A172 (cell line): Measurements from ENCODE around the gene CD209. TPM values are rescaled to one million over a fixed set of nuclear protein-coding genes. Genes with fewer than 3 reads are reported as not detected.

Experiments used
- DNase-seq: peaks from one replicate; pipeline ENCODE4 v3.0.0-alpha.2; 2015; ENCODE audit warnings: low spot score
- total RNA-seq: library from RNA; depleted of rRNA; stranded (reverse); fragments of >200 nt; shearing (Covaris generic); gene quantifications from 2 replicates; pipeline ENCODE4 v1.2.3, GENCODE V29; 2014

CD209 gene
- total RNA-seq, 1 experiment from 2014 or later, result not detected

DNA sequence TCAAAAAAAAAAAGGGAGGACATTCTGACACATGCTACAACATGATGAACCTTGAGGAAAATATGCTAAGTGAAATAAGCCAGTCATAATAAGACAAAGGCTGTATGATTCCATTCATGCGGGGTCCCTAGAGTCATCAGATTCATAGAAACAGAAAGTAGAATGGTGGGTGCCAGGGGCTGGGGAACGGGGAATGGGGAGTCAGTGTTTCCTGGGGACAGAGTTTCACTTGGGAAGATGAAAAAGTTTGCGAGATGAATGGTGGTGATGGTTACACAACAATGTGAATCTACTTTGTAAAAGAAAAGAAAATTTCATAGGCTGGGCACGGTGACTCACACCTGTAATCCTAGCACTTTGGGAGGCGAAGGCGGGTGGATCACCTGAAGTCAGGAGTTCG lies 9.3 kb downstream of the CD209 start:
- no peak for DNase-seq

DNA sequence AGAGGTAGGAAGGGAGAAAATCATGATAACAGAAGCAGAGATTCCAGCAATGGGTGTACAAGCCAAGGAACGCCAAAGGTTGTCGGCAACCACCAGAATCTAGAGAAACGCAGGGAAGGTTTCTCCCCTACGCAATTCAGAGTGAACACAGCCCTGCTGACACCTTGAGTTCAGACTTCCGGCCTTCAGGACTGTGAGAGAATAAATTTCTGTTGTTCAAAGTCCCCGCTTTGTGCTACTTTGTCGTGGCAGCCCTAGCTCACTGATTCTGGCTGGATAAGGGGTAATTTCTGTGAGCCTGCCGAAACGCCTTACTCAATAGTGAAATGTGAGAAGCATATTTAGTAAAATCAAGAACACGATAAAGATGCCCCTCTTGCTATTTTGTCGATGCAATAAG lies 10.1 kb downstream of the CD209 start:
- DNase-seq, result no peak

DNA sequence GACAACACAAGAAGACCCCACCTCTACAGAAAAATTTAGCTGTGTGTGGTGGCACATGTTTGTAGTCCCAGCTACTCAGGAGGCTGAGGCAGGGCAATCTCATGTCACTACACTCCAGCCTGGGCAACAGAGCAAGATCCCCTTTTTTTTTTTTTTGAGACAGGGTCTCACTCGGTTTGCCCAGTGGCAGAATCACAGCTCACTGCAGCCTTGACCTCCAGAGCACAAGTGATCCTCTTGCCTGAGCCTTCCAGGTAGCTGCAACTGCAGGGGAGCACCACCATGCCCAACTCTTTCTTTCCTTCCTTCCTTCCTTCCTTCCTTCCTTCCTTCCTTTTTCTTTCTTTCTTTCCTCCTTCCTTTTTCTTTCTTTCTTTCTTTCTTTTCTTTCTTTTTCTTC lies 11.2 kb downstream of the CD209 start:
- no peak for DNase-seq

DNA sequence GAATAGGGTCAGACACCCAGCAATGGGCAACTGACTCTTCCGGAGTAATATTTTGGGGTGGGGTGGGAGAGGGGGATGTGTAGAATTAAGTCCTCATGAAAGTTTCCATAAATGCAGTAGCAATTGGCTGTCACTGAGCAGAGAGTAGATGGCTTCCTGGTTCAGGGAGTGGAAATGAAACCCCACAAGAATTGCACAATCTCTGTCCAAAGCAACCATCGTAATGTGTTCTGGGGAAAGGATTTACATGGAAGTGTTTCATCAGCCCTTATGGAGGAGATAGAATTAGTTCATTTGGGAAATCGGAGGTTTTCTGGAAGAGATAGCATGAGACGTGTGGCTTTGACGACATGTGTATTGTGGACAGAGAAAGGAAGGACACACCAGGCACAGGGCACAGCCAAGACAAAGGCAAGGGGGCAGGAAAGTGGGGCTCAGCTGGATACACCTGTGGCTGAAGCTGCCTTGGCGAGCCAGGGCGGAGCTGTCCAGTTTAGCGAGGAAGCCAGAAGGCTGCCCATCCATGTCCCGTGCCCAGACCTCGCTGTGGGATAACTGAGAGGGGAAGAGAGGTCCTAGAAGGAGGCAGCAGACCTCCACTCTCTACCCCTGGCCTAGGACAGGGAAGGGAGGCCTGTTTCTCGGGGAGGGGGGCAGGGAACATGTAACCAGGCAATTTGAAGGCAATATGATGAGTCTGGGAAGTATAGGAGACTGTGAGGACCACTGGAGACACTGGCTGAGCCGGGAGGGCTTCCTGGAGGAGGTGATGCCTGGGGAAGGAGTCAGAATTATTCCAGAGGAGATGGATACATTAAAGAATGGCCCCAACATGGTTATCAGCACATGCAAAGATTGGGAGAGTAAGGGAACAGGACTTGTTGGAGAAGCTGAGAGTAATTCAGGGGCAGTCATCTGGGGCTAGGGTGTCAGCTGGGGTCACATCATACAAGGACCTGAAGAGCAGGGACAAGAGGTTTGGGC lies 12.8 kb downstream of the CD209 start:
- DNase-seq, result no peak

DNA sequence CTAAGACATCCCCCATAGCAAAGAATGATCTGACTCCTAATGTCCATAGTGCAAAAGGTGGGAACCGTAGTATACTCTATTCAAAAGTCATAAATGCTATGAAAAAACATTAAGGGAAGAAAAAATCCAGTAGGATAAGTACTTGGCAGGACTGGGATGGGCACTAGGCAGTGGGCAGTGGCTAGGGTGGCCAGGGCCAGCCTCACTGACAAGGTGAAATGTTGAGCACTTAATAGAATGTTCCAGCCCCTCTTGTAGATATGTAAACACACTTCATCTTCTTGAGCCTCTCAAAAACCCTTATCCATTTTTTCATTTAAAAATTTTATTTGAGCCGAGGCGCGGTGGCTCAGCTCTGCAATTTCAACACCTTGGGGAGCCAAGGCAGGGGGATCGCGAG lies 14.0 kb downstream of the CD209 start:
- DNase-seq, result no peak

DNA sequence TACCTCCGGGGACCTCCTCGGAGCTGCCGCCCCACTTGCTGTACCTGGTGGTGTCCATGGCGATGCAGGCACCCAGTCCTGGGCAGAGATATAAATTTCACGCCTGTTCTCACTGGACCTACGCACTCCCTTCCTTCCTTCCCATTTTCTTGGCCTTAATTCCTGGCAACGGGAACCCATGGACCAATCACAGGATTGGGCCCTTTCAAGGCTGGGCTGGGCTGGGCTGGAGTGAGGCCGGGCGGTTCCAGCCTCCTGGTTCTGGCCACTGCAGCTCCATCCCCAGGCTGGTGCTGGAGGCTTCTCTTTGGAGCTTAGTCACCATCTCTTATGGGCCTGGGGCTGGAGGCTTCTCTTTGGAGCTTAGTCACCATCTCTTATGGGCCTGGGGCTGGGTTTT lies 15.3 kb downstream of the CD209 start, which contains the start of gene CLEC4G:
Gene CLEC4G (minus strand): TSS at position 66 of the 400 bp plus-strand sequence. CDS start 8 bp downstream, at position 58.
- DNase-seq, result no peak

DNA sequence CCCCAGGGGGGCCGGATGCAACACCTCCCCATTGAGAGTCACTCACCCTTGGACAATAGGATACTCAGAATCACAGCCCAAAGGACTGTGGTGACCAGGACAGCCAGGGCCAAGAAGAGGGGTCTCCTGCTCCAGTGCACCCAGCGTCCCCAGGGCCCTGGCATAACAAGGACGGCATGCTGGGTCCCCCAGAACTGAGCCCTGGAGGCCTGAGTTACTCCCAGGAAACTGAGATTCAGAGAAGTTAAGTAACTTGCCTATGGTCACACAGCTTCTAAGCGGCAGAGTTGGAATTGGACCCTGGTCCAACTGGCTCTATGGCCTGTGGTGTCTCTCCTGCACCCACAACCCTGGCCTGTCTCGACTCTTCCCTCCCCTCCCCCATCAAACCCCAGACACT lies 15.7 kb downstream of the CD209 start:
- DNase-seq, result no peak

DNA sequence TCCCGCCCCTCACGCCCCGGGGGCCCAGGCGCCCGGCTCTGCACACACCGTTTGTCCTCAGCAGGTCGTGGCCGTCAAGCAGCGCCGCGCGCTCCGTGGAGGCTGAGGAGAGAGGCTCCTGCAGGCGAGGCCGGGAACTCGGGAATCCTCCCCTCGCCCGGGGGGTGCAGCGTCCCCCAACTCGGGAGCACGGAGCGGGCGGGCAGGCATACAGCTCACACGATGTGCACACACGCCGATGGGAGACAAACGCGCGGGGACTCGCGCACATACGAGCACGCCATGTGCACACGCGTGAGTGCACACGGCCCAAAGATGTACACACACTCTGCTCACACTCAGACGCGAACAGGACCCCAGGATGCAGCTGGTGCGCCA lies 16.1 kb downstream of the CD209 start:
- DNase-seq, result no peak

DNA sequence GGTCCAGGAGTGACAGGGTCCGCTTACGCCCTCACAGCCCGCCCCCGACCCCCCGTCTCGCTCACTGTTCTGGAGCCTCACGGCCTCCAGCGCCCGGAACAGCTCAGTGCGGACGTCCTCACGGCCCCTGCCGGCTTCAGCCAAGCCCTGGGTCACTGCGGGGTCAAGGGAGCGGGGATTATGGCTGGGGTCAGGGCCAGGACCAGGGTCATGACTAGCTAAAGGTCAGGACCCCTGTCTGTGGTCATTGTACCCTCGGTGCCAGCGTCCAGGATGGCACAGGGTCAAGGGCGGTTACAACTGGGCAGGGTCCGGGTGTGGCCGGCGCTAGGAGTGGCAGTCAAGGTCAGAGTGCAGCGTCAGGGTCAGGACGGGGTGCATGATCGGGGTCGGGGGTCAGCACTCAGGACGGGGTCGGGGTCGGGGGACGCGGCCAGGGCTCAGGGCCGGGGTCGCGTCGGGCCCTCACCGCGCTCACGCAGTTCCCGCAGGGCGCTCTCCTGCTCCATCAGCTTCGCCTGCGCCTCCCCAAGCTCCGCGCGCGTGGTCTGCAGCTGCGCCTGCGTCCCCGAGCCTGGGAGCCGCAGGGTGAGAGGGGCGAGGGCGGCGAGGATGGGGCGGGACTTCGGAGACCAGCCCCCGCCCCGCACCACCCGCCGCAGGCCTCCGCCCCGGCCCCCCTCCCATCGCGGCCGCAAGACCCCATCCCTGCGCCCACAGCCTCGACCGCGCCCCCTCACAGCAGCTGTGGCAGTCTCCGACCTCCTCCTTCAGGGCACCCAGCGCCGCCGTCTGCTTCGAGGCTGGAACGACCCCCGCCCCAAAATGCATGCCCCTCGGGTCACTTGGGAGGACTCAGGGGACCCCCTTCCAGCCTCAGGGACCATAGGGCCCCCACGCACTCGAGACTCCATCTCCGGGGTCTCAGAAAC lies 16.8 kb downstream of the CD209 start:
- no peak for DNase-seq

DNA sequence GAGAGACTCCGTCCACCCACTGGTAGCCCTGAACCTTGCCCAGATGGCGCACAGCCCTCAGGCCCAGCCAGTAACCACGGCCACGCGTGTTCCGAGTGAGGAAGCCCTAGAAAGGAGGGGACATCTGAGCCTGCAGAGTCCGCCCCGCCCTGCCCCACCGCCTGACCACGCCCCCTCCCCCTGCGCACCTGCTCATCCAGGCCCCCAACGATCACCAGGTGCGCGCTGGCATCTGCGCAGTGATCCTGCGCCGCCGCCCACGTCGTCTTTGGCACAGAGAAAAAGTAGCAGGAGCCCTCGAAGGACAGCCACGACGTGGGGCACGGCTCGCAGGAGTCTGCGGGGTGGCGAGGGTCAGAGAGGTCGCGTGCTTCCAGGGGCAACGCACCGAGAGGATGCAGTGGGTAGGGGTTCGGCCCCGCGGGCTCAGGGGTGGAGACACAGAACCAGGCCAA lies 17.5 kb downstream of the CD209 start:
- DNase-seq, result no peak

DNA sequence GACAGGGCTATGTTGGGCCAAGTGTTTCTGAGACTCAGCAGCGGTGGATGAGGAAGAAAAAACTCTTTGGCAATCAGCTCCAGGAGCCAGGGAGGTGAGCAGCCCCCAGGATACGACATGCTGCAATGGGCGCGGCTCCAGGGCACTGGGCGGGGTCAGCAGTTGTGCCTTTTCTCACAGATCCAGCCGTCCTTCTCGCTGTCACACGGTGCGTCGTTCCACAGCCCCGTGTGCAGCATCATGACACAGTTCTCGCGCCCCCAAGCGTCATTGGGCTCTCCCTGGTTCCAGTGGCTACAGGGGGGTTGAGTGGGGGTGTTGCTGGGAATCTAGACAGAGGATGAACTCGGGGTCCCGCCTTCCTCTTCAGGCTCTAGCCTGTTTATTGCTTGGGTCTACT lies 18.1 kb downstream of the CD209 start:
- DNase-seq, result no peak

DNA sequence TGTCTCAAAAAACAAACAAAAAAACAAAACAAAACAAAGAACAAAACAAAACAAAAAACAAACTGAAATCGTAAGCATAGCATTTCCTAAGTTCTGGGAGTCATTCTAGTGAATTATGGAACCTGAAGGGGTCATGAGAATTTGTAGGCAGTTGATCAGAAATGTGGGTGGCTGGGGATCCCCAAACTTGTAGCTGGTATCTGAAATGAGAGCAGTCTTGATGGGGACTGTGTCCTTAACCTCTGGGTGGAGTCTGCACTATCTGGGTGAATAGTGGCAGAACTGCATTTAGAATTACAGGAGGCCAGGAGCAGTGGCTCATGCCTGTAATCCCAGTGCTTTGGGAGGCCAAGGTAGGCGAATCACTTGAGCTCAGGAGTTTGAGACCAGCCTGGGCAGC lies 21.5 kb downstream of the CD209 start:
- no peak for DNase-seq

DNA sequence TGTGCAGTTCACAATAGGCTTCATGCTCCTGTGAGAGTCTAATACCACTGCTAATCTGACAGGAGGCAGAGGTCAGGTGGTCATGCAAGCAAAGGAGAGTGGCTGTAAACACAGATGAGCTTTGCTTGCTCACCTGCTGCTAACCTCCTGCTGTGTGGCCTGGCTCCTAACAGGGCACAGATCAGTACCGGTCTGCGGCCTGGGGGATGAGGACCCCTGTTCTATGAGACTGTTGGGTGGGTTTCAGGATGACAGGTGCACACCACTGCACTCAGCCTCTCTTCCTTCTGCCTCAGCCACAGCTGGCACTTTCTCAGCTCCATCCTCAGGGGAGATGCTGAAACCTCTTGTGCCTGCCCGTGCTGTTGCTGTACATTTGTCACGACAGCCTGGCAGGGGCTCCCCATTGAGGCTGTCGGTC lies 25.1 kb downstream of the CD209 start:
- DNase-seq, result no peak

DNA sequence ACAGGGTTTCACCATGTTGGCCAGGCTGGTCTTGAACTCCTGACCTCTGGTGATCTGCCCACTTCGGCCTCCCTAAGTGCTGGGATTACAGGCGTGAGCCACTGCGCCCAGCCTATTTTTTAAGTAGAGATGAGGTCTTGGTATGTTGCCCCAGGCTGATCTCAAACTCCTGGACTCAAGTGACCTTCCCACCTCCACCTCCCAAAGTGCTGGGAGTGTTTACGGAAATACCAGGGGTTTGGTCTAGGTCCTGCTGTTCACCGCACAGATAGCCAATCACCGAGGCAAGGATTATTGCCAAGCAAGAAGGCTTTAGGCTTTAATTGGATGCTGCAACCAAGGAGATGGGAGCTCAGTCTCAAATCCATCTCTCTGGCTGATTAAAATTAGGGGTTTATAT lies 27.0 kb downstream of the CD209 start:
- no peak for DNase-seq

DNA sequence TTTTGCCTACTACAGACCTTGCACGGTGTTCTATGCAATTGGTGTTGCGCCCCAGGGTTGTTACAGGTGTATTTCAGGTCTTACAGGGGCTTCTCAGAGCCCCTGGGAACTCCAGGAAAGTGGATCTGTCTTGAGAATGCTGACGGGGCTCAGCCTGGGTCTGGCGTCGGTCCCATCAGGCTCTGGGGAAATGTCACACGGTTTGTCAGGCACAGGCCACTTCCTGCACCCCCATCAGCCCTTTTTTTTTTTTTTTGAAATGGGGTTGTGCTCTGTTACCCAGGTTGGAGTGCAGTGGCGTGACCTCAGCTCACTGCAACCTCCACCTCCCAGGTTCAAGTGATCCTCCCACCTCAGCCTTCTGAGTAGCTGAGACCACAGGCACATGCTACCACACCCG lies 28.7 kb downstream of the CD209 start:
- no peak for DNase-seq

DNA sequence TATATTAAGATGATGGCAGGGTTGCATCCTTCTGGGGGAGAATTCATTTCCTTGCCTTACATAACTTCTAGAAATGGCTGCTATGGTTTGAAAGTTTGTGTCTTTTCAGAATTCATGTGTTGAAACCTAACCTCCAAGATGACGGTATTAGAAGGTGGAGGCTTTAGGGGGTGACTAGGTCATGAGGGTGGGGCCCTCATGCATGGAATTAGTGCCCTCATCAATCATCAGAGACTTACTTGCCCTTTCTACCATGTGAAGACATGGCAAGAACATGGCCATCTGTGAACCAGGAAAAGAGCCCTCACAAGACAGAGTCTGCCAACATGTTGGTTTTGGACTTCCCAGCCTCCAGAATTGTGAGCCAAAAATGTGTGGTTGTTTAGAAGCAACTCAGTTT lies 30.6 kb downstream of the CD209 start:
- DNase-seq, result no peak

DNA sequence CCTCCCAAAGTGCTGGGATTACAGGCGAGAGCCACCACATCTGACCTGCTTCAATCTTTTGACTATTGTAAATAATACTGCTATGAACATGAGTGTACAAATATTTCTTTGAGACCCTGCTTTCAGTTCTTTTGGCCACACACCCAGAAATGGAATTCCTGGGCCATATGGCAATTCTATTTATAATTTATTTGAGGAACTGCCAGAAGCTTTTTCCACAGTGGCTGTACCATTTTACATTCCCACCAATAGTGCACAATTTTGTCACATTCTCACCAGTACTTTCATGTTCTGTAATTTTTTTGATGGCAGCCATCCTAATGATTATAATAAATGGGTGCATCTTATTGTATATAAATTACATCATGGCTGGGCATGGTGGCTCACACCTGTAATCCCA lies 31.7 kb downstream of the CD209 start:
- no peak for DNase-seq

DNA sequence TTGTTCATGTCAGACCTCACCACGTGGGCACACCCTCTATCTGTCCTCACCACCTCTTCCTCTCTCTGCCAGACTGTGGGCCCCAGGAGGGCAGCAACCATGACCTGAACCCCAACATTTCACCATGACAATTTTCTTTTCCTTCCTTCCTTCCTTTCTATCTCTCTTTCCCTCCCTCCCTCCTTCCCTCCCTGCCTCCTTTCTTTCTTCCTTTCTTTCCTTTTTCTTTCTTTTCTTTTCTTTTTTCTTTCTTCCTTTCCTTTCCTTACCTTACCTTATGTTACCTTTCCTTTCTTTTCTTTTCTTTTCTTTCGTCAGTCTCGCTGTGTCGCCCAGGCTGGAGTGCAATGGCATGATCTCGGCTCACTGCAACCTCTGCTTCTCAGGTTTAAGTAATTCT lies 36.7 kb downstream of the CD209 start:
- DNase-seq, result no peak

DNA sequence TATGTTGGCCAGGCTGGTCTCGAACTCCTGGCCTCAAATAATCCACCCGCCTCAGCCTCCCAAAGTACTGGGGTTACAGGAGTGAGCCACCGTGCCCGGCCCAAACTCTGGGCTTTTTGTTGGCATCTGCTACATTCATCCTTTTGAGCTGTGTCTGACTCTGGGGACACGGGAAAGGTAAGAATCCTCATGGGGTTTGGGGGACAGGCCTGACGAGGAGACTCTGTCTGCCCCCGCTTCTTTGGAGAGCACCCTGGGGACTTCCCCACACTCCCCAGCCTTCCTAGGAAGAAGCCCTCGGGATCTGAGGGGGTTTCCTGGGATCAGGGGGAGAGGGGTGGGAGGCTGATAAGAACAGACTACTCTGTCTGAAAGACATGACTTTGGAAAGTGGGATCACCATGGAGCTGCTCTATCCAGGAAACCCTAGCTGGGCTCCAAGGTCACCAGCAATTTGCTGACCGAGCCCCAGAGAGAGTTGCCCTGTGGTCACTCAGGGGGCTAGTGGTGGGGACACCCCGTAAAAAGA lies 37.3 kb downstream of the CD209 start:
- DNase-seq, result no peak

DNA sequence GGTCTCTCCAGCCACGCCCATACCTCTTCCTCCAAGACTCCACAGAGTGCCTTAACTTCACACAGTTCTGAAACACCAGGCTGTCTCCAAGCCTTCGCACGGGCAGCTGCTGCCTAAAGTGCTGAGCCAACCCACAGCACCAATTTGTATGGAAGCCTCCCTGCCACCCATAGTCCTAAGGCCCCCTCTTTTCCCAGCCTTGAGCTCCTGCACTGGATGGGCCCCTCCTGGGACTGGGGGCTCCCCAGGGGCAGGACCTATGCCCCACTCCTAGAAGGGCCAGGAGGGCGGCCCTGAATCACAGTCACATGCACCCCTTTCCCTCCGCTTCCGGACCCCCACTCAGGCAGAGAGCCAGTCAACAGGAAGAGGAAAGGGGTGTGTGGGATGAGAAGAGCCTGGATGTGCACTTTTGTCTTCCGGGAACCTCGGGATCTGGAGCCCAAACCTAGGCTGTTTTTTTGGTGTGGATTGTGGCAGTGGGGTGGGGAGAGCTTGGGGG lies 40.3 kb downstream of the CD209 start:
- no peak for DNase-seq

DNA sequence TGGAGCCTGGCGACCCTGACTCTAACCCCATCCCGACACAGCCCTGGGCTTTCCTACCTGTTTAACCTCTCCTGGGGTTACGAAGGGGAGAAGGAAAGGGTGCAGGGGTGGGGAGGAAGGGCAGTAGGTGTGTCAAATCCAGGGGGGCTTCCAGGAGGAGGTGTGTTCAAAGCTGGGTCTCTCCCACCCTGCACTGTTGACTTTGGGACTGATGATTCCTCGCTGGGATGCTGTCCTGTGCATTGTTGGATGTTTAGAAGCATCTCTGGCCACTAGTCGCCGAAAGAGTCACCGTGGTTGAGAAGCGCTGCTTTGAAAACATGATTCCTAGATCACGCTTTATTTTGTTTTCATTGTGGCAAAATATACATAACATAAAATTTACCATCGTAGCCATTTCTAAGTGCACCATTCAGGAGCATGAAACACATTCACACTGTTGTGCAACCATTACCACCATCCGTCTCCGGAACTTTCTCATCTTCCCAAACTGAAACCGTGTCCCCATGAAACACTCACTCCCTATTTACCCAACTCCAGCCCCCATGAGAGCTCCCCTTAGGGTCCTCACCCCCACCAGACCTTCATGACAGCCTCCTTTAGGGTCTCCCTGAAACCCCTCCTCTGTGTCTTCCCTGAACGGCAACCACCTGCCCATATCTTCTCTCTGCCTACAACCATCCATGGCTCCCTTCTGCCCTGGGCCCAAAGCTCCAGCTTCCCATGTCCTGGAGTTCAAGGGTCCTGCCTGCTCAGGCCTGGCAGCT lies 41.0 kb downstream of the CD209 start:
- no peak for DNase-seq
